ENCODE measurements around the gene SEC22C.
"Not testable (repeated sequence)": the region's sequence is repeated elsewhere in the genome, so short reads cannot be mapped to it uniquely, and the experiment has no call there.

The SEC22C gene

DNA sequence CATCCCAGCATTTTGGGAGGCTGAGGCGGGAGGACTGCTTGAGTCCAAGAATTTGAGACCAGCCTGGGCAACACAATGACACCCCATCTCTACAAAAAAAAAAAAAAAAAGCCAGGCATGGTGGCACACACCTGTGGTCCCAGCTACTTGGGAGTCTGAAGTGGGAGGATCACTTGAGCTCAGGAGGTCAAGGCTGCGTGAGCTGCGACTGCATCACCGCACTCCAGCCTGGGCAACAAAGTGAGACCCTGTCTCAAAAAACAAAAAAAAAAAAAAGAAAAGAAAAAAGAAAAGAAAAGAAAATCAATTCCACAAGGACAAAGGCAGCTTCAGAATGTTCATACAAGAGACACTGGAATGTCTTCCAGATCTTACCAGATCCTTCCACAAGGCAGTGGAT is 2.4 kb downstream of the SEC22C start:
- not testable (repeated sequence) for DNase-seq

GRCh38 chr3:42578054-42578453 is 3.7 kb downstream of the SEC22C start:
- DNase-seq, result no peak

GRCh38 chr3:42575137-42575741 is 6.5 kb downstream of the SEC22C start:
- DNase-seq, result no peak

GRCh38 chr3:42572278-42572677 is 9.5 kb downstream of the SEC22C start:
- DNase-seq, result peak; percentile 52

DNA sequence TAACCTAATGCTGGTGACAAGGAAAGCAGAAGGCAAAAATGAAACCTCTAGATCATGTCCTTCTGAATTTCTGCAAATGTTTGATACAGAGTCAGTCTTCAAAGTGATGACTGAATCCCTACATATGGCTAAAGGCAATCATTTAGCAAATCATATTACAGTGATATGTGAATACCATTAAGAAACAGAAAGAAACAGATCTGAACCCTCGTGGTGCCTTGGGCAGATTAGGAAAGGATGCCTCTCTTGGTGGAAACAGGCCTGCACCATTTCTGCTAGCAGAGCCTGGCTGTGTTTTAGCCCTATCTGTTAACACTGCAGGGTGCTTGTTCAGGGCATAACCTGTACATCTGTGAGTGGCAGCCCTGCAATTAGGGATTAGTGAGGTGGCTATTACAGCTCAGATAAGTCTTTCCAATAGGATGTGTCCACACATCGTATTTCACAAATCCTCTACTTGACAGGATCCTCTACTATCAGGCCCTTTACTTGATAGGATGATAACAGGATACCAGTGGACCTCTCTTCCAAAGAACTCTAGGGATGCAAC is 12.1 kb downstream of the SEC22C start:
- DNase-seq, result no peak

DNA sequence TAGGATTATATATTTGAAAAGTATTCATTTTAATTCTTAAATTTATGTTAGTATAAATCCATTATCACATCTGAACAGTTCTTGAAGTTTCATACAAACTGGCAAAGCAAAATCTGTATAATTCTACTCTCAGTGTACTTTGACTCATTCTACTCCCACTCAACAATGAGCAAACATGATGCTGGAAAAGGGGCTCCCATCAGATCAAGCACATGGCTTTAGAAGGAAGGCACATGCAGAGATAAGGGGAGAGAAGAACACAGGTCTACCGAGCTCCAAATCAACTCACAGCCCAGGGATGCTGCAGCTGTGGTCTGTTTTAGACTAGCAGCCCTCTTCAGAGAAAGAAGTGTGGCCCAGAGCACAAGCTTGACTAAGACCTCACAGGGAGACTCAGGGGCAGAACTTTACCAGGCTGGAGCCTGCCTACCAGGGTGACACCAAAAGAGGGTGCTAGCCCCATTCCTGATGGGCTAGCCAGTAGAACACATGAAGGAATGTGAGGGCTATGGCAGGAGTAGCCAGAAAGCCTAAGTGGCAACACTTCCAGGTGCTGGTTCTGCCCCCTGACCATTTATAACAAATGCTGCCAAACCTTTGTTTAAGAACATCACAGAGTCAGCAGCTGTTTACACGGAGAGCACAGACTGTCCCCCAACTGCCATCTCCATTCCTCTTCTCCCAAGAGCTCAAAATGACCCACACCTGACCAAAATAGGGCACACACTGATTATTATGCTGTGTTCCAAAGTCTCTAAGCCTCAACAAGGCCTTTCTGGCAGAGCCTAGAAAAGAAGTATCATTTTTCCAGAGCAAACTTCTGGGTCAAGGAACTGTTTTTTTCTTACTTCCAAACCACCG is 19.5 kb downstream of the SEC22C start:
- no peak for DNase-seq

DNA sequence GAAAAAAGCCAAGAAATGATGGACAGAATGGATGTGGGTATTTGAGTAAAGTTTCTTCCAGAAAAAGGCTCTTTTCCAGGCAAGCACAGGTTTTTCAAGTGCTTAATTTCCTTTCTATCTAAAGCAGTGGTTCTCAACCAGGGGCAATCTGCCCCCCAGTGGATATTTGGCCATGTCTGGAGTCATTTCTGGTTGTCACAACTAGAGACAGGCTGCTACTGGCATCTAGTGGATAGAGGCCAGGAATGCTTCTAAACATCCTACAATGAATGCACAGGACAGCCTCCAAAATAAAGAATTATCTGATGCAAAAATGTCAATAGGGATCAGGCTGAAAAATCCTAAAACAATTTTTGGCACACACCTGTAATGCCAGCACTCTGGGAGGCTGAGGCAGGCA is 23.9 kb downstream of the SEC22C start:
- DNase-seq, result peak; percentile 2

DNA sequence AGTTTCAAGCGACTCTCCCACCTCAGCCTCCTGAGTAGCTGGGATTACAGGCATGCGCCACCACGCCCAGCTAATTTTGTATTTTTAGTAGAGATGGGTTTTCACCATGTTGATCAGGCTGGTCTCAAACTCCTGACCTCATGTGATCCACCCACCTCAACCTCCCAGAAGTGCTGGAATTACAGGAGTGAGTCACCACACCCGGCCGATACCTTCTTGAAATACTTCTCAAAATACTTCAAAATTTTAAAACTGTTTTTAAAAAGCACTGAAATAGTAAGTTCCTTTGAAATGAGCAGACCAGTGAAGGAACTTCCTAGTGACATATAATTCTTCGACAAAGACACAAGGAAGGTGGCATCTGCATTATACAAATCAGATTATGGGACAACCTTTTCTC is 24.9 kb downstream of the SEC22C start:
- not testable (repeated sequence) for DNase-seq

GRCh38 chr3:42556089-42556632 is 25.6 kb downstream of the SEC22C start:
- DNase-seq, result peak; percentile 18

- no peak for DNase-seq
Measured at GRCh38 chr3:42552830-42553229, 28.9 kb downstream of the SEC22C start.

GRCh38 chr3:42550250-42550649 is 31.5 kb downstream of the SEC22C start:
- DNase-seq, result no peak

DNA sequence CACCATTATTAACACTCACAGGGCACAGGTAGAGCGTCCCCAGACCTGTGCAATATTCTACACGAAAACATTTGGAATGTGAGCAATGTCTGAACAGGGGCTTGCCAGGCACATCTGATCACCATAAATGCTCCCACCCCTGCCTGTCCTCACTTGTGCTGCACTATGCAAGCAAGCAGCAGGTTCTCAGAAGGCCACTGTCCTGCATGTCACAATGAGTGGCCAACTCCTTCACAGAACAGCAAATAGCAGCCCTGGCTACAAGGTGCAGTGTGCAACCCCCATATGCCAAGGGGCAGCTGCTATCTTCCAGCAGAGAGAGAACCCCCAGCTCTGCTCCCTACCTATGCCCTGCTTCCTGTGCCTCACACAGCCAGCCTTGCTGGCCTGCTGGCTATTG is 32.6 kb downstream of the SEC22C start:
- DNase-seq, result no peak

DNA sequence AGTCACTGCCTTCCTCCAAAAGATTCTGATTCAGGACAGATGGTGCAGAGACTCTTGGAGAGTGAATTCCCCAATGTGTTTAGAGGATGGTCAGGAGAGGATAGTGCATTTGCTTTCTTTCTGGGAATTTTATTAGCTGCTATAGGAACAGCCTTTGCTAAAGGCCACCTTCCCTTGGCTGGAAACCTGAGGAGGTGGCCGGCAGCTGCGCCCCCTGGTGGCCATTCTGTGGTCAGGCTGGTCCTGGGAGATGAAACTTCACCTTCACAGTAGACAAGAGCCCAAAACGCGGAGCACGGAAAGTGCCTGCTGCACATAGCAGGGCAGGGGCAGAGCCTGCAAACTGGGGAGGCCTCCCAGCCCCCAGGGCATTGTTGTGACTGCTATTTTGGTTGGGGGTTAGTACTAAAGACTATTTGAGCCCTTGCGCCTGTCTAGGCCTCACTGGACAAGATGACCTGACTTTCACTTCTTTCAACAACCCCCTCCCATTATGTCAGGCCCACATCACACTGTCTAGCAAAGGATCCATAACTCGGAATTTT is 34.3 kb downstream of the SEC22C start:
- peak; percentile 64 for DNase-seq

GRCh38 chr3:42546691-42547213 is 35.0 kb downstream of the SEC22C start:
- DNase-seq, result no peak

DNA sequence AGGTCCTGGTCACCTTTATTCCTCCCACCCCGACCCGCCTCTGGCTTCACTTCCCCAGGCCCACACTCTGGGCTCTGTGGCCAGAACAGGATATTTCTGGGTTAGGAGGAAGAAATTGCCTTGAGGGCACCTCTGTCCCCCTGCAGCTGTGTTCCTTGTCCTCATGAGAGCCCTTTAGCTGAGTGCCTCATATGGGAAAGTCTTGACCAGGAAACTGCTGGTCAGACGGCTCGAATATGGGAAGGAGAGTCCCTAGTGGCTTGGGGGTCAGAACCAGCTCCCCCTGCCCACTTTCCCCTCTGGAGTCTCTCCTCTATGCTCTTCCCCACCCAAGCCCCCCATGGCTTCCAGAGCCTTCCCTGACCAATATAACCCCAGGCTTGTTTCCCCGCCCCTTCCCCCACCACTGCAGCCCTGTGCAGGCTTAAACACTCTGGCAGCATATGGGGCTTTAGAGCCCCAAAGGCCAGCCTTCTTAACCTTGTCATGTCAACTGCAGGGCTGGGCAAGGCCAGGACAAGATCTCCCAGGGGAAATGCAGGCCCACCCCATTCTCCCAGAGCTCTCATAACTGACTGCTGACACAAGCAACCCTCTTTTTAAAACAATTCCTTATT is 36.4 kb downstream of the SEC22C start:
- DNase-seq, result peak; percentile 52

GRCh38 chr3:42544492-42545283 is 37.1 kb downstream of the SEC22C start:
- peak; percentile 86 for DNase-seq

GRCh38 chr3:42541079-42541478 is 40.7 kb downstream of the SEC22C start:
- no peak for DNase-seq

GRCh38 chr3:42539871-42540714 is 41.7 kb downstream of the SEC22C start:
- DNase-seq, result peak; percentile 70

DNA sequence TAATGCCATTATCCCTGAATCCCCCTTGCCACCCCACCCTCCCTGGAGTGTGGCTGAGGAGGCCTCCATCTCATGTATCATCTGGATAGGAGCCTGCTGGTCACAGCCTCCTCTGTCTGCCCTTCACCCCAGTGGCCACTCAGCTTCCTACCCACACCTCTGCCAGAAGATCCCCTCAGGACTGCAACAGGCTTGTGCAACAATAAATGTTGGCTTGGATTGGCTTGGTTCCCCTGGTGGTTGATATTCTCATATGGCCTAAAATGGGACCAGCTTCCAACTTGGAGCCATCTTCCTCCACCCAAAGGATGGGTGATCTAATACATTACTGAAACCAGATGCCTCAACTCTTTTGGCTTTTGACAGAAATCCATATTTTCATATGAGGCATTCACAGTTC is 44.4 kb downstream of the SEC22C start:
- no peak for DNase-seq

DNA sequence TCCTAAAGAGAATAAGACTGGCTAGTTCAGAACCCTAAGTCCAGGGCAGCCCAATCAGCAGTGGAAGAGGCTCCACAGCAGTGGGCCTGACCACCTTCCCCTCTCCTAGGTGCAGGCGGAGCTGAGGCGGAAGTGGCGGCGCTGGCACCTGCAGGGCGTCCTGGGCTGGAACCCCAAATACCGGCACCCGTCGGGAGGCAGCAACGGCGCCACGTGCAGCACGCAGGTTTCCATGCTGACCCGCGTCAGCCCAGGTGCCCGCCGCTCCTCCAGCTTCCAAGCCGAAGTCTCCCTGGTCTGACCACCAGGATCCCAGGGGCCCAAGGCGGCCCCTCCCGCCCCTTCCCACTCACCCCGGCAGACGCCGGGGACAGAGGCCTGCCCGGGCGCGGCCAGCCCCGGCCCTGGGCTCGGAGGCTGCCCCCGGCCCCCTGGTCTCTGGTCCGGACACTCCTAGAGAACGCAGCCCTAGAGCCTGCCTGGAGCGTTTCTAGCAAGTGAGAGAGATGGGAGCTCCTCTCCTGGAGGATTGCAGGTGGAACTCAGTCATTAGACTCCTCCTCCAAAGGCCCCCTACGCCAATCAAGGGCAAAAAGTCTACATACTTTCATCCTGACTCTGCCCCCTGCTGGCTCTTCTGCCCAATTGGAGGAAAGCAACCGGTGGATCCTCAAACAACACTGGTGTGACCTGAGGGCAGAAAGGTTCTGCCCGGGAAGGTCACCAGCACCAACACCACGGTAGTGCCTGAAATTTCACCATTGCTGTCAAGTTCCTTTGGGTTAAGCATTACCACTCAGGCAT is 45.6 kb downstream of the SEC22C start:
- DNase-seq, result peak; percentile 25

Measured in DMS53 (cell line).